Parathyroid adenoma (tissue), 2 donors: ENCODE data around the gene KLLN.
"Not testable (repeated sequence)": the region's sequence is repeated elsewhere in the genome, so short reads cannot be mapped to it uniquely, and the experiment has no call there.

Experiments
- H2AFZ ChIP-seq: fragments of 300-600 bp; sonication (generic); one replicate; pipeline ENCODE4 v1.7.0; 2017; ENCODE audit warnings: antibody characterized with exemption, mild to moderate bottlenecking
- H3K27ac ChIP-seq: fragments of 300-600 bp; sonication (generic); one replicate; pipeline ENCODE4 v1.7.0; 2017
- H3K27me3 ChIP-seq: fragments of 300-600 bp; sonication (generic); one replicate; pipeline ENCODE4 v1.7.0; 2017; ENCODE audit warnings: low read length; ENCODE audit not compliant: control insufficient read depth, insufficient read depth
- H3K36me3 ChIP-seq: fragments of 300-600 bp; sonication (generic); one replicate; pipeline ENCODE4 v1.7.0; 2017; ENCODE audit warnings: low read length; ENCODE audit not compliant: control insufficient read depth, insufficient read depth
- H3K4me1 ChIP-seq: fragments of 300-600 bp; sonication (generic); one replicate; pipeline ENCODE4 v1.7.0; 2017; ENCODE audit warnings: control low read depth
- H3K4me2 ChIP-seq: fragments of 300-600 bp; sonication (generic); one replicate; pipeline ENCODE4 v1.7.0; 2017; ENCODE audit warnings: low read length
- H3K4me3 ChIP-seq: fragments of 300-600 bp; sonication (generic); one replicate; pipeline ENCODE4 v1.7.0; 2017; ENCODE audit warnings: low read depth, low read length
- H3K79me2 ChIP-seq: fragments of 300-600 bp; sonication (generic); one replicate; pipeline ENCODE4 v1.7.0; 2017; ENCODE audit warnings: control low read depth
- H3K9ac ChIP-seq: fragments of 300-600 bp; sonication (generic); one replicate; pipeline ENCODE4 v1.7.0; 2017; ENCODE audit warnings: mild to moderate bottlenecking
- H3K9me3 ChIP-seq: fragments of 300-600 bp; sonication (generic); one replicate; pipeline ENCODE4 v1.7.0; 2017; ENCODE audit warnings: low read length; ENCODE audit not compliant: control insufficient read depth
- CTCF ChIP-seq: fragments of 300-600 bp; sonication (generic); IDR thresholded peaks from one replicate; pipeline ENCODE4 v1.7.0; 2017; ENCODE audit warnings: antibody characterized with exemption, mild to moderate bottlenecking
- donor health status: primary hyperparathyroidism.

The KLLN gene

GRCh38 chr10:87836098-87836497 is 27.2 kb downstream of the KLLN start:
- H3K4me3 ChIP-seq, result no peak overlapping the region
- no peaks in the 10 kb centered on the region for H3K27me3 ChIP-seq
- H3K4me1 ChIP-seq, result no peaks in the 10 kb centered on the region
- H2AFZ ChIP-seq, result no peak overlapping the region
- no peak overlapping the region for H3K27ac ChIP-seq
- H3K79me2 ChIP-seq, result no peaks in the 10 kb centered on the region
- H3K36me3 ChIP-seq, result no peaks in the 10 kb centered on the region
- H3K9me3 ChIP-seq, result no peaks in the 10 kb centered on the region
- no peak overlapping the region for H3K4me2 ChIP-seq
- no peak for TF ChIP-seq CTCF
- H3K9ac ChIP-seq, result no peak overlapping the region

- Histone ChIP-seq H3K4me3 (no peak overlapping the region), H3K27ac (no peak overlapping the region), H3K4me2 (no peak overlapping the region), H3K9me3 (no peaks in the 10 kb centered on the region), H3K27me3 (no peaks in the 10 kb centered on the region), H3K9ac (no peak overlapping the region), H2AFZ (no peak overlapping the region), H3K4me1 (no peaks in the 10 kb centered on the region), H3K36me3 (no peaks in the 10 kb centered on the region), H3K79me2 (no peaks in the 10 kb centered on the region)
- TF ChIP-seq CTCF, result no peak
These were observed 33.2 kb downstream of the KLLN start for GRCh38 chr10:87829986-87830729.

GRCh38 chr10:87829051-87829450 is 34.3 kb downstream of the KLLN start:
- not testable (repeated sequence) for H3K27me3 ChIP-seq, H3K4me2 ChIP-seq, H3K9ac ChIP-seq, H3K79me2 ChIP-seq, H3K4me1 ChIP-seq, H3K9me3 ChIP-seq, H3K4me3 ChIP-seq, H3K27ac ChIP-seq, H3K36me3 ChIP-seq, H2AFZ ChIP-seq

- H3K36me3 ChIP-seq, result no peaks in the 10 kb centered on the region
- no peak for TF ChIP-seq CTCF
- H3K27ac ChIP-seq, result no peak overlapping the region
- no peak overlapping the region for H3K4me2 ChIP-seq
- H3K4me3 ChIP-seq, result no peak overlapping the region
- no peak overlapping the region for H3K9ac ChIP-seq
- no peaks in the 10 kb centered on the region for H3K79me2 ChIP-seq
- no peaks in the 10 kb centered on the region for H3K27me3 ChIP-seq
- H2AFZ ChIP-seq, result no peak overlapping the region
- H3K4me1 ChIP-seq, result no peaks in the 10 kb centered on the region
- no peaks in the 10 kb centered on the region for H3K9me3 ChIP-seq
These were observed 35.7 kb downstream of the KLLN start for GRCh38 chr10:87827681-87828080.

- H3K27ac ChIP-seq, result no peak overlapping the region
- no peaks in the 10 kb centered on the region for H3K27me3 ChIP-seq
- H3K9ac ChIP-seq, result no peak overlapping the region
- no peaks in the 10 kb centered on the region for H3K9me3 ChIP-seq
- H3K79me2 ChIP-seq, result no peaks in the 10 kb centered on the region
- no peak for TF ChIP-seq CTCF
- H3K36me3 ChIP-seq, result no peaks in the 10 kb centered on the region
- no peak overlapping the region for H3K4me2 ChIP-seq
- no peak overlapping the region for H2AFZ ChIP-seq
- H3K4me3 ChIP-seq, result no peak overlapping the region
- no peaks in the 10 kb centered on the region for H3K4me1 ChIP-seq
These were observed 36.7 kb downstream of the KLLN start for GRCh38 chr10:87826653-87827052.
